GM12878 (cell line): Measurements from ENCODE around the gene AMZ2. TPM values are rescaled to one million over a fixed set of nuclear protein-coding genes. Genes with fewer than 3 reads are reported as not detected.

Experiments
- ATAC-seq: fragments of 200-7000 bp; cut with Tn5 transposase; 3 replicates; pipeline ENCODE4 v1.9.1; 2020; ENCODE audit warnings: mild to moderate bottlenecking, moderate library complexity
- BruUV-seq: library from RNA; stranded (reverse); fragments of 400-500 nt; replicated peaks from 2 replicates; lab custom pipeline; 2021; lab: Mats Ljungman, UMichigan
- CTCF ChIA-PET: fragments of 300-600 bp; sonication (Branson Sonifier 250); formaldehyde crosslinking; extraction: SDS; loops from one replicate; lab custom pipeline; 2021; ENCODE audit warnings: inconsistent platforms; lab: Yijun Ruan, JAX
- POLR2A ChIA-PET: fragments of 350-600 bp; formaldehyde crosslinking; extraction: SDS; loops from one replicate; lab custom pipeline; 2021; ENCODE audit warnings: inconsistent platforms; lab: Charles Lee
- RAD21 ChIA-PET: fragments of 300-600 bp; sonication (Branson Sonifier 250); formaldehyde crosslinking; loops from one replicate; lab custom pipeline; 2023; ENCODE audit warnings: antibody characterized with exemption; ENCODE audit not compliant: unreplicated experiment; lab: Charles Lee
- SMC1A ChIA-PET: fragments of 300-600 bp; sonication (Branson Sonifier 250); formaldehyde crosslinking; loops from one replicate; lab custom pipeline; 2023; ENCODE audit not compliant: unreplicated experiment, uncharacterized antibody; lab: Charles Lee
- DNase-seq: peaks from one replicate; pipeline ENCODE4 v3.0.0-alpha.2; 2011; ENCODE audit warnings: low read depth, low spot score
- FAIRE-seq: peaks from 3 replicates; lab custom pipeline; 2011; peaks lifted over from hg19 to GRCh38; lab: Jason Lieb, UNC
- H2AFZ ChIP-seq: 2 replicates; pipeline ENCODE4 v1.6.0; 2011; ENCODE audit warnings: low read depth, low read length, control low read depth; ENCODE audit not compliant: control insufficient read depth
- H3K27ac ChIP-seq: 2 replicates; pipeline ENCODE4 v1.5.1; 2011; ENCODE audit warnings: control low read depth; ENCODE audit not compliant: control insufficient read depth, insufficient read depth
- H3K27me3 ChIP-seq, 2 experiments: replicated peaks in 1 of 2; 2 replicates each; pipeline versions ENCODE4 v1.6.0 to v1.6.1; 2011; ENCODE audit warnings: low read length in 1 of 2; ENCODE audit not compliant: control insufficient read depth in 2 of 2, insufficient read depth in 2 of 2
- H3K36me3 ChIP-seq, 2 experiments: 2 replicates each; pipeline ENCODE4 v1.5.1; 2011; ENCODE audit warnings: low read length in 1 of 2; ENCODE audit not compliant: control insufficient read depth in 2 of 2, insufficient read depth in 2 of 2
- H3K4me1 ChIP-seq: 2 replicates; pipeline ENCODE4 v1.6.1; 2011; ENCODE audit warnings: mild to moderate bottlenecking, low read length, moderate library complexity, mixed read lengths; ENCODE audit not compliant: control insufficient read depth, insufficient read depth
- H3K4me2 ChIP-seq: 2 replicates; pipeline ENCODE4 v1.6.0; 2011; ENCODE audit warnings: control low read depth; ENCODE audit not compliant: control insufficient read depth, insufficient read depth
- H3K4me3 ChIP-seq: fragments of 200-600 bp; sonication (generic); 2 replicates; pipeline ENCODE4 v1.5.1; 2016
- H3K79me2 ChIP-seq: 2 replicates; pipeline ENCODE4 v1.6.0; 2011; ENCODE audit warnings: low read length; ENCODE audit not compliant: control insufficient read depth, insufficient read depth
- H3K9ac ChIP-seq: 2 replicates; pipeline ENCODE4 v1.8.0; 2011; ENCODE audit warnings: low read length, control low read depth, mixed read lengths; ENCODE audit not compliant: control insufficient read depth, insufficient read depth
- H3K9me3 ChIP-seq: replicated peaks from 3 replicates; pipeline ENCODE4 v1.5.1; 2011; ENCODE audit warnings: mild to moderate bottlenecking, low read length; ENCODE audit not compliant: control insufficient read depth, insufficient read depth
- H4K20me1 ChIP-seq: 2 replicates; pipeline ENCODE4 v1.6.0; 2011; ENCODE audit not compliant: control insufficient read depth, insufficient read depth
- KAT2A ChIP-seq: conservative IDR thresholded peaks from 2 replicates; pipeline ENCODE4 v1.6.1; 2011; ENCODE audit warnings: low read depth, low read length; ENCODE audit not compliant: control insufficient read depth
- POU2F2 ChIP-seq: IDR thresholded peaks from 3 replicates; pipeline ENCODE4 v1.6.1; 2011; ENCODE audit warnings: low read depth, mild to moderate bottlenecking, low read length, borderline replicate concordance
- WGBS: methylation state at CpG from one replicate; pipeline ENCODE4 v1.1.6; 2016; ENCODE audit warnings: low lambda C conversion rate; ENCODE audit not compliant: insufficient replicate concordance, insufficient coverage; ENCODE audit errors: missing lambda C conversion rate; 5-methylcytosine and 5-hydroxymethylcytosine counted together
- in situ Hi-C: fragments of 300-500 bp; cut with MboI; formaldehyde crosslinking; loops from 9 replicates; pipeline ENCODE4 v1.14.3; 2018; ENCODE audit warnings: mixed read lengths
- intact Hi-C: fragments of 100-400 bp; cut with micrococcal nuclease; formaldehyde crosslinking; loops from one replicate; pipeline ENCODE4 v1.14.2; 2022; ENCODE audit not compliant: unreplicated experiment
- polyA plus RNA-seq, 11 experiments: library from polyadenylated mRNA; depleted of rRNA in 4 of 11; unstranded in 6 of 11; stranded (reverse) in 5 of 11; fragments of >200 nt; fragmentation: Nextera tagmentation in 4 of 11; fragmentation: Illumina TruSeq in 1 of 11; extraction: Ambion mirVana in 4 of 11; extraction: Trizol in 1 of 11; gene quantifications; 1 replicate in 1 of 11; 2 replicates in 10 of 11; pipeline versions ENCODE4 v1.2.1 to v1.2.3, GENCODE V29; 2011 to 2016; ENCODE audit warnings: inconsistent platforms in 2 of 11, missing spikeins in 2 of 11, low read depth in 1 of 11
- total RNA-seq, 4 experiments: library from RNA; depleted of rRNA in 3 of 4; stranded (reverse); fragments of >200 nt in 3 of 4; fragmentation: Illumina TruSeq in 1 of 4; extraction: Trizol in 1 of 4; gene quantifications; 2 replicates each; pipeline versions ENCODE4 v1.2.1 to v1.2.3, GENCODE V29; 2013 to 2021

AMZ2 gene
- total and polyA plus RNA-seq, 10 of the 15 experiments (the other 5 are each of a cell fraction or from before 2014, with no cell fraction given) = 79.1 to 189 (median 126) TPM

DNA sequence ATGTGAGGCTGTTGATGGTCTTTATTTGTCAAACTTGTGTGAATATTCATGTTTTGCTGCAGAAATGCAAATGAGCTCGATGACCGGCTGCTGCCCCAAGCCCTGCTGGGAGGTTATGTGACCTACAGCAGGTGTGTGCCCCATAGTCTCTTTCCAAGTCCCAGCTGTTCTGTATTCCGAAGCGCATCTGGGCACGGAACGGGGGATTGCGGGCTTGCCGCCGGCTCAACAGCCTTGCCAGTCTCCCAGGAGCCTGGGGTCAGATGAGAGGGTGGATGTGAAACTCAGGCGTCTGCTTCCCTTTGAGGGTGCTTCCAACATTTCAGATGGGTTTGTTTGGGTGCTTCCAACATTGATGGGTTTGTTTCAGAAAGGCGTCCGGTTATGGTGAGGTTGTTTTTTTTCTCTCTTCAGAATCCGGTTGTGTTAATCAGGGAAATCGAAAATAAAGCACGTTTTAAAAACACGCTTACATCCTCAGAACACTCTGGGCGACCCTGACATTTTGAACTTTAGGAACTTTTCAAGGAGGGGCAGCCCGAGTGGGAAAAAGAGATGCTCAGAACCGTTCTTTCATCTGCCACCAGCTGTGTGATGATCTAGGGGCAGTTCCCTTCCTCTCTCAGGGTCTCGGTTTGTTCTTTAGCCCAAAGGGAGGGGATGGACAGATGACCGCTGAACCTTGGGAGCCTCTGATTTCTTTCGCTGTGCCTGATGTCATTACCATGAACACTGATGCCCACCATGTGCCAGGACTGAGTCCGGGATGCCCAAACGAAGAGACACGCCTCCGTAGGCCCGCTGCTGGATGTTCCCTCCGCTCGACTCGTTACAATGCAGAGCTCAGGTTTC is 47.8 kb upstream of the AMZ2 start:
- RAD21 ChIA-PET = interaction anchor here (0.7 to 2.7 kb wide), 9 partner anchors 7 to 259 kb away, joined by 3 to 44 read pairs (median 7); partner anchors contain the start of gene AMZ2

More for the DNA sequence above, 47.8 kb upstream of the AMZ2 start:
- Histone ChIP-seq H4K20me1 (no peaks in the 10 kb centered on the region), H3K9ac (no peak overlapping the region), H3K4me3 (peak overlapping the region; percentile 57; the same call in 1 of the 2 replicates), H3K79me2 (no peaks in the 10 kb centered on the region), H3K27me3 (peaks cover 19 to 26% of the 10 kb centered on the region in 2 experiments; a peak in 3 of 4 replicates), H3K9me3 (no peaks in the 10 kb centered on the region; the same call in 2 of the 3 replicates), H3K4me2 (peak overlapping the region; percentile 68), H3K4me1 (peaks cover 37% of the 10 kb centered on the region), H3K36me3 (no peaks in the 10 kb centered on the region), H3K27ac (no peak overlapping the region), H2AFZ (peak overlapping the region; percentile 61)
- no peak for ATAC-seq
- 1% methylated on average over 30 of the region's 30 CpGs for WGBS
- FAIRE-seq = no peak
- intact Hi-C loops (loop anchor here (1.0 to 5.0 kb wide), 3 partner anchors 17 to 262 kb away; no protein-coding TSS in a partner anchor), in situ Hi-C loops (no loop called here)
- TF ChIP-seq POU2F2 (0 out of 3 replicates have a peak, but pooled peaks have one; percentile 48), KAT2A (no peak)
- DNase-seq = no peak
- BruUV-seq = no TSS peak
- ChIA-PET SMC1A (interaction anchor here (0.7 to 5.3 kb wide), 11 partner anchors 16 to 580 kb away, joined by 3 to 60 read pairs (median 5); partner anchors contain the start of gene AMZ2), CTCF (interaction anchor here (0.6 to 8.5 kb wide), 28 partner anchors 7 to 1211 kb away, joined by 3 to 125 read pairs (median 4); no protein-coding TSS in a partner anchor), POLR2A (interaction anchor here (1.3 to 1.8 kb wide), 2 partner anchors 19 to 20 kb away, joined by 5 to 15 read pairs; no protein-coding TSS in a partner anchor)
